ENCODE results near the gene COA1.
"Not testable (repeated sequence)": the region's sequence is repeated elsewhere in the genome, so short reads cannot be mapped to it uniquely, and the experiment has no call there.

Gene COA1

GRCh38 chr7:43686991-43687390 lies 42.3 kb downstream of the COA1 start:
- DNase-seq, result no peak

GRCh38 chr7:43680736-43681135 lies 48.6 kb downstream of the COA1 start:
- no peak for DNase-seq

GRCh38 chr7:43679210-43680068 lies 49.9 kb downstream of the COA1 start:
- no peak for DNase-seq

GRCh38 chr7:43678315-43678714 lies 51.0 kb downstream of the COA1 start:
- no peak for DNase-seq

- DNase-seq, result no peak
Observed at GRCh38 chr7:43677864-43678263, 51.5 kb downstream of the COA1 start.

GRCh38 chr7:43674559-43675436 lies 54.5 kb downstream of the COA1 start:
- DNase-seq, result no peak

DNA sequence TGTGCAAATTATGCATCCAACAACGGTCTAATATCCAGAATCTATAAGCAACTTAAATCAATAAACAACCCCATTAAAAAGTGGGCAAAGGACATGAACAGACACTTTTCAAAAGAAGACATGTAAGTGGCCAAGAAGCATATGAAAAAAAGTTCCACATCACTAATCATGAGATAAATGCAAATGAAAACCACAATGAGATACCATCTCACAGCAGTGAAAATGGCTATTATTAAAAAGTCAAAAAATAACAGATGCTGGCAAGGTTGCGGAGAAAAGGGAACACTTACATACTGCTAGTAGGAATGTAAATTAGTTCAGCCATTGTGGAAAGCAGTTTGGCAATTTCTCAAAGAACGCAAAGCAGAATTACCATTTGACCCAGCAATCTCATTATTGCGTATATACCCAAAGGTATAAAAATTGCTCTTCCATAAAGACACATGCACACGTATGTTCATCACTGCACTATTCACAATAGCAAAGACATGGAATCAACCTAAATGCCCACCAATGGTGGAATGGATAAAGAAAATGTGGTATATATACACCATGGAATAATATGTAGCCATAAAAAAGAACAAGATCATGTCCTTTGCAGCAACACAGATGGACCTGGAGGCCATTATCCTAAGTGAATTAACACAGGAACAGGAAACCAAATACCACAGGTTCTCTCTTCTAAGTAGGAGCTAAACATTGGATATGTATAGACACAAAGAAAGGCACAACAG lies 55.9 kb downstream of the COA1 start:
- not testable (repeated sequence) for DNase-seq

GRCh38 chr7:43671521-43671920 lies 57.8 kb downstream of the COA1 start:
- DNase-seq, result no peak

- DNase-seq, result peak; percentile 71
Observed at GRCh38 chr7:43669286-43670081, 59.8 kb downstream of the COA1 start.

DNA sequence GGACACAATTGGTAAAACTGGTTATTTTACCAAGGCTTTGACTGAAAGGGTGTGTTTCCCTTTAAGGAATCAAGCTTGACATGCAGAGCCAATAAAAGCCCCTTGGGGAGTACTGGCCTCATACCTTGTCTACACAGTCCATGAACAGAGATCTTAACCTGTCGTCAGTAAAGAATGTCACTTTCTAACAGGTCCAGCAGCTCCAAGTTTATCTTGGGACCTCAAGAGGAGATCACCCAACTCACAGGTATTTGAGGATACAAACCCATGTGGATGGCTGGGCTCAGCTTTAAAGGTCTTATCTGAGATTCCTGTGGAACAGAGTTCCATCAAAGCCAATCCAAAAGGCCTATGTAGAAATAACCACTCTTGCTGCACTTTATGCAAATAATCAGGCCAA lies 61.3 kb downstream of the COA1 start:
- DNase-seq, result no peak

GRCh38 chr7:43666938-43667337 lies 62.4 kb downstream of the COA1 start:
- no peak for DNase-seq

DNA sequence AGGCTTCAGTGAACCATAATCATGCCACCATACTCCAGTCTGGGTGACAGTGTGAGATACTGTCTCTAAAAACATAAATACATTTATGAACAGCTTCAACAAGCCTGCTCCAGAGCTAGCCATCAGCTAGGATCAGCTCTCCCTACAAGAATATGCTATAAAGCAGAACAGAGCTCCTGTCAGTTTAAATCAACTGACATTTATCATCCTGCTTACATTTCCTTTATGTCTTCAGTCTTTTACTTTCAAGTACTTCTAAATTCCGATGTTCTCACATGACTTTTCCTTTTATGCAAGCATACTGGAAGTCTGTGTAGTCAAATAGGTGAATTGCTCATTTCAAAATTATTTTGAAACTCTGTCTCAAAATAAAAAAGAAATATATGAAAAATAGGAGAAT lies 64.6 kb downstream of the COA1 start:
- DNase-seq, result no peak

GRCh38 chr7:43660141-43660540 lies 69.2 kb downstream of the COA1 start:
- no peak for DNase-seq

DNA sequence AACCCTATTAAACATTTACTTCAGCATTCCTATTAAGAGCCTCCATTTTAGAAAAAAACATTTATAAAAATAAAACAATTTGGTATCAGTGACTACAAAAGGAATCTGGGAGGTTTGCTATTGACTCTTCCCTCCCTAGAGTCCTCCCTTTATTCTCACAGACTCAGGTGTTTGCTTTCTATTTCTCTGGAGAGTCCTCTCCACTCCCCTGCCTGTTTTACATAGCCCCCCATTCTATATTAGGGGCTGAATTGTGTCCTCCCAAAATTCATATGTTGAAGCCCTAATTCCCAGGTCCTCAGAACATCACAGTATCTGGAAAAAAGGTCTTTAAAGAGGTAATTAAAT lies 69.8 kb downstream of the COA1 start:
- DNase-seq, result no peak

GRCh38 chr7:43658718-43659548 lies 70.4 kb downstream of the COA1 start:
- DNase-seq, result no peak

DNA sequence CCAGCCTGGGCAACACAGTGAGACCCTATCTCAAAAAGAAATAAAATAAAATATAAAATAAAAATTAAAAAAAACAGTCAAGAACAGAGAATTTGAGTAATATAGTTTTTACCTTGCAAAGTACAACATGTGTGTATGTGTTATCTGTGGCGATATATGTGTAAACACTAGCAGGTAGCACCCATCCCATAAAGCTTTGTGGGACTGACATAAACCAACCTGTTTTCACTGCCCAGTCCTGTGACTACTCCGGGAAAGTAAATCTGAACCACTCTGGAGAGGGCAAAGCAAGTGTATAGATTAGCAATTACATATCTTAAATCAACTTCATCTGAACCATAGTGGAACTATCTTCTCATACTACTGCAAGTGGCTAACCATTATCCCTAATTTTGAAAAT lies 72.3 kb downstream of the COA1 start:
- no peak for DNase-seq

- DNase-seq, result no peak
Observed at GRCh38 chr7:43655584-43655983, 73.7 kb downstream of the COA1 start.

DNA sequence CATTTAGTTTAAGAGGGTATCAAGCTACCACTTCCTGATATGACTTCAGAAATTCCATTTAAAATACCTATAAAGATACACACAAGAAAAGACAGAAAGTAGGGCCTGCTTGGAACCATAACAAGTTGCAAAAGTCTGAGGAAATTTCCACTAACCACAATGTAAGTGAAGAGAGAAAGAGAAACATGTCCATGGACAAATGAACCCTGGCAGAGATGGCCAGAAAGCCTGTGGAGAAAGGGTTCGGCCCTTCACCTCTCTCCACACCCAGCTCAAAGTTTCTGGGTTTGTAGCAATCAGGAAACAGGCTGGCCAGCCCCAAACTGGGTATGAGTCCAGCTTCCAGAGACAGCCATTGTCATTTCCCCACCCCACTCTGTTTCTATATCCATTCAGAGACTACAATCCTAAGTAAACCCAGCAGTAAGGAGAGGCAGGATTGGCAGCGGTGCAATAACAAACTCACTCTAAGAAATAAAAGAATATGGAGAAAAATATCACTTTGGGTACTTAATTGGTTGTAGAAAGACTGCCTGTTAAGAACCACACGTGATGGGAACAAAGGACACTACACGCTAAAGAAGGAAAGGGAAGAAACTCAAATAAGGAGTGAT lies 75.3 kb downstream of the COA1 start:
- DNase-seq, result no peak

DNA sequence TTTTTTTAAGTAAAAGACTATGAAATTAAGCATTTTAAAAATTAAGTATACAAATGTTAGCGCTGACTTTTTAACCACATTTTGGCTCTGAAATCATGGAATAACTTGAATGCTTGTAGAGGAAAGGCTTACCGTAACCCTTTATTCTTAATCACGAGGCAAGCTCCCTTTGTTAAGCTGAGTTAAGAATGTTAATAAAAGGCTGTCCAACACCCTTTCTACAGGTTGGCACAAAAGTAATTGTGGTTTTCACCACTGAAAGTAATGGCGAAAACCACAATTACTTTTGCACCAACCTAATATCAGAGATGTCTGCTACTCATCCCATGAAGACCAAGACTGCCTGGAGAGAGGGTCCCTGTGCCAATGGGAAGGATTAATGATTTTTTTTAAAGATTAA lies 75.9 kb downstream of the COA1 start:
- DNase-seq, result no peak

- DNase-seq, result no peak
Observed at GRCh38 chr7:43652364-43652763, 77.0 kb downstream of the COA1 start.

DNA sequence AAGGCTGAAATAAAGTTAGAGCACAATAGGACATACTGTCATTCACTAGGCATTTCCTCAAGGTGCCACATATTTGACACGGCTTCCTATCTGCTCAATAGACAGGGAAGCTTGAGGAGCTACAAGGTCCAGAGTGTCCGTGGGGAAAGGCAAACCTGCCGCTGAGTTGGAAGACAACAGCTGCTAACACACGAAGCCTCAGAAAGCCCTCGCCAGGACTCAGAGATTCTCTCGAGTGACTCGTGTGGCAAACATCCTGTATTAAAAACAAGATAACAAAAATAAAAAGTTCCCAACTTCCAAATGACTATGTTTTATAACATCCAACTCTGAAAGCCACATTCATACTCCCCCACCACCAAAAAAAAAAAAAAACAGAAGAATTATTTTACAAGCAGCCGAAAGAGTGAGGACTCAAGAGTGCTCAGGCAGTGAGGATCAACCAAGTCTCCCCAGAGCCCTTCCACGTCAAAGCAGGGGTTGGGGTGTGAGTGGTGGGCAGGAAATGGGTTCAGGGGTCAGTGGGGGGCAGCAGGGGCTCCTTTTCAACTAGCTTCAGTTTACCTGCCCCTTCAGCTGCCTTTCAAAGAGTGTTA lies 78.8 kb downstream of the COA1 start:
- DNase-seq, result no peak

Data from effector CD4-positive, alpha-beta T cell (primary cell).